ENCODE measurements around the gene TPCN2.

Gene TPCN2

GRCh38 chr11:69039501-69039900 is 9.2 kb upstream of the TPCN2 start:
- DNase-seq, result no peak

GRCh38 chr11:69040051-69040450 is 8.7 kb upstream of the TPCN2 start:
- DNase-seq, result no peak

- DNase-seq, result no peak
Observed at GRCh38 chr11:69040581-69041260, 8.0 kb upstream of the TPCN2 start.

GRCh38 chr11:69041516-69041915 is 7.2 kb upstream of the TPCN2 start:
- no peak for DNase-seq

GRCh38 chr11:69044111-69045013 is 4.4 kb upstream of the TPCN2 start:
- DNase-seq, result peak; percentile 33

- DNase-seq, result no peak
Observed at GRCh38 chr11:69048031-69048693, 570 bp upstream of the TPCN2 start.

GRCh38 chr11:69049490-69049867 is 747 bp downstream of the TPCN2 start:
- DNase-seq, result no peak

GRCh38 chr11:69050592-69051380 is 2.1 kb downstream of the TPCN2 start:
- DNase-seq, result no peak

- DNase-seq, result no peak
Observed at GRCh38 chr11:69051381-69052342, 2.9 kb downstream of the TPCN2 start.

GRCh38 chr11:69052343-69053168 is 3.8 kb downstream of the TPCN2 start:
- no peak for DNase-seq

- DNase-seq, result no peak
Observed at GRCh38 chr11:69053169-69053477, 4.4 kb downstream of the TPCN2 start.

- DNase-seq, result no peak
Observed at GRCh38 chr11:69053546-69054396, 5.0 kb downstream of the TPCN2 start.

- DNase-seq, result no peak
Observed at GRCh38 chr11:69054397-69055211, 5.9 kb downstream of the TPCN2 start.

- no peak for DNase-seq
Observed at GRCh38 chr11:69055212-69055586, 6.5 kb downstream of the TPCN2 start.

GRCh38 chr11:69055598-69056516 is 7.1 kb downstream of the TPCN2 start:
- DNase-seq, result no peak

- DNase-seq, result no peak
Observed at GRCh38 chr11:69057236-69057635, 8.5 kb downstream of the TPCN2 start.

GRCh38 chr11:69057801-69058200 is 9.1 kb downstream of the TPCN2 start:
- no peak for DNase-seq
